HG03457 (cell line): ENCODE measurements around the gene GOLGA6L6.
"Not testable (repeated sequence)": the region's sequence is repeated elsewhere in the genome, so short reads cannot be mapped to it uniquely, and the experiment has no call there.

Source experiments
- ATAC-seq: cut with Tn5 transposase; IDR thresholded peaks from one replicate; pipeline ENCODE4 v1.9.1; 2021; ENCODE audit warnings: moderate number of reproducible peaks; ENCODE audit not compliant: unreplicated experiment

GOLGA6L6 gene, protein sequence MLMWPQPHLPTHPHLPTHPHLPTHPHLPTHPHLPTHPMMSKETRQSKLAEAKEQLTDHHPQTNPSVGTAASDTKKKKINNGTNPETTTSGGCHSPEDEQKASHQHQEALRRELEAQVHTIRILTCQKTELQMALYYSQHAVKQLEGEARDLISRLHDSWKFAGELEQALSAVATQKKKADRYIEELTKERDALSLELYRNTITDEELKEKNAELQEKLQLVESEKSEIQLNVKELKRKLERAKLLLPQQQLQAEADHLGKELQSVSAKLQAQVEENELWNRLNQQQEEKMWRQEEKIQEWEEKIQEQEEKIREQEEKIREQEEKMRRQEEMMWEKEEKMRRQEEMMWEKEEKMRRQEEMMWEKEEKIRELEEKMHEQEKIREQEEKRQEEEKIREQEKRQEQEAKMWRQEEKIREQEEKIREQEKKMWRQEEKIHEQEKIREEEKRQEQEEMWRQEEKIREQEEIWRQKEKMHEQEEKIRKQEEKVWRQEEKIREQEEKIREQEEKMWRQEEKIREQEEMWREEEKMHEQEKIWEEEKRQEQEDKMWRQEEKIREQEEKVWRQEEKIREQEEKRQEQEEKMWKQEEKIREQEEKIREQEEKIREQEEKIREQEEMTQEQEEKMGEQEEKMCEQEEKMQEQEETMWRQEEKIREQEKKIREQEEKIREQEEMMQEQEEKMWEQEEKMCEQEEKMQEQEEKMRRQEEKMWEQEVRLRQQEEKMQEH

DNA sequence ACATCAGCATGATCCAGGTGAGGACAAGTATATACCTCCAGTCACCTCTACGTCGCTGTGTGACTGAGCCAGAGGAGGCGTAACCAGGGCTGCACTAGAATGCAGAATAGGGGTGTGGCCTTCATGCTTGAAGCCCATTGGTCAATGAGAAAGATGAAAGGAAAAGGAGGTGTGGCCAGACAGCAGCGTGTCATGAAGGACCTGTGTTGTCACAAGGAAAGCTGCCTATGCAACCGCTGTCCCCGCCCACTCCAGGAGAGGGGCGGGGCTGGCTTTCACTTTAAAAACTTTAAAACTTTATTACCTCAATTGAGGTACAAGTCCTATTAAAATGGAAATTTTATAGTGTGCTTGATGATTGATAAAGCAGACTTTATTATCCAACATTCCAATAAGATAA is at the start of gene GOLGA6L6:
TSS of gene GOLGA6L6 (minus strand) at position 101 of the 400 bp plus-strand sequence. CDS start at position 10, 91 bp downstream.
- not testable (repeated sequence) for ATAC-seq

DNA sequence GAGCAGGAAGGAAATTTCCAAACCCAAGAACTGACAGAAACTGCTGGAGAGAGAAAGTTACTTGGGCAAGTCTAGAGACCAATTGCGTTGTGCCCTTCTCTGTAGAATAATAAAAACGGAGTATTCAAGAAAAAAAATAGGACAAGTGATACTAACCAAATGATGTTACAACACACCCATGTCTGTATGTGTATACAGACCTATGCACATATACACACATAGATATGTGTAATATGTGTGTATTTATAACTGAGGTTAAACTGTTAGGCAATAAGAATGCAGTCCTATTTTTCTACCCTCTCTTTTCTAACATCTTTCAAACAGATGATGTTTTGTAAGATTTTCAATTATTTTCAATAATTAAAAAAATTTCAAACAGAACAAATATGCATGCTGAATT is 48.5 kb upstream of the GOLGA6L6 start:
- not testable (repeated sequence) for ATAC-seq

DNA sequence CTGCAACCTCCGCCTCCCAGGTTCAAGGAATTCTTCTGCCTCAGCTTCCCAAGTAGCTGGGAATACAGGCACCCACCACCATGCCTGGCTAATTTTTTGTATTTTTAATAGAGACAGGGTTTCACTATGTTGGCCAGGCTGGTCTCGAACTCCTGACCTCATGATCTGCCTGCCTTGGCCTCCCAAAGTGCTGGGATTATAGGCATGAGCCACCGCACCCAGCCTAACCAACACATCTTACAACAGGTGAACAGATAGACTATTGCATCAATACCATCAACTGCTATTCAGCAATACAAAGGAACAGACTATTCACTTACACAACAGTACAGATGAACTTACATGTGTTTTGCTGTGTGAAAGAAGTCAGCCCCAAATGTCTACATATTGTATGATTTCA is 45.2 kb upstream of the GOLGA6L6 start:
- not testable (repeated sequence) for ATAC-seq

DNA sequence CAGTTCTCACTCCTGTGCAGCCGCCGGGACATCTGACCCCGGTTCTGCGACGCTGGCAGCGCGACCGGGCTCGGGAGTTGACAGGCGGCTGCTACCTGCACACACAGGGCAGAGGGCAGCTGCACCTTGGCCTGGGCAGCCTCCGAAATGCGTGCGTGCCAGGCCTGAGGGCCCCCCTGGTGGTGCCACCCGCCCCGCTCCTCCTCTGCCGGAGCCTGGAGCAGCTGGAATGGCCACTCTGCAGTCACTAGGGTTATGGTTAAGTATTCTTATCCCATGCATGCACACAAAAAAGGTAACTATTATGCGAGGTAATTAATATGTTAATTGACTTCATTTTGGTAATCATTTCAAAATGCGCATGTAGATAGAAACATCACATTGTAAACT is 41.1 kb upstream of the GOLGA6L6 start:
- not testable (repeated sequence) for ATAC-seq

DNA sequence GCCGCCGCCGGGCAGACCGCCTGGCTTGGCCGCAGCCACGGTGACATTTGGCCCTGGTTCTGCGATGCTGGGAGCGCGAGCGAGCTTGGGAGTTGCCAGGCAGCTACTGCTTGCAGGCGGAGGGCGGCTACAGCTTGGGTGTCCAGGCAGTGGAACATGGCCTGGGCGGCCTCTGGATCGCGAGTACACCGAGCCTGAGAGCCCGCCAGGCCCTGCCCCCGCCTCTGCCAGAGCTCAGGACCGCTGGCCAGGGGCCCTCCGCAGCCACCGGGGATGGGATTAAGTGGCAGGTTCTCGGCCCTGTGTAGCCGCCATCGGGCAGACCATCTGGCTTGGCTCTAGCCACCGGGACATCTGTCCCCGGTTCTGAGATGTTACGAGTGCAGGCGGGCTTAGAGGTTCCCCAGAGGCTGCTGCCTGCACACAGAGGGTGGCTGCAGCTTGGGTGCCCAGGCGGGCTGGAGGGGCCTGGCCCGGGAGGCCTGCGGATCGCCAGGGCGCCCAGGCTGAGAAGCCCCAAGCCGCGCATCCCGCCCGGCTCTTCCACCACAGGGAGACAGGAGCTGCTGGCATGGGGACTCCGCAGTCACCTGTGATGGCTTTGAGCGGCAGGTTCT is 40.6 kb upstream of the GOLGA6L6 start:
- ATAC-seq: not testable (repeated sequence)

DNA sequence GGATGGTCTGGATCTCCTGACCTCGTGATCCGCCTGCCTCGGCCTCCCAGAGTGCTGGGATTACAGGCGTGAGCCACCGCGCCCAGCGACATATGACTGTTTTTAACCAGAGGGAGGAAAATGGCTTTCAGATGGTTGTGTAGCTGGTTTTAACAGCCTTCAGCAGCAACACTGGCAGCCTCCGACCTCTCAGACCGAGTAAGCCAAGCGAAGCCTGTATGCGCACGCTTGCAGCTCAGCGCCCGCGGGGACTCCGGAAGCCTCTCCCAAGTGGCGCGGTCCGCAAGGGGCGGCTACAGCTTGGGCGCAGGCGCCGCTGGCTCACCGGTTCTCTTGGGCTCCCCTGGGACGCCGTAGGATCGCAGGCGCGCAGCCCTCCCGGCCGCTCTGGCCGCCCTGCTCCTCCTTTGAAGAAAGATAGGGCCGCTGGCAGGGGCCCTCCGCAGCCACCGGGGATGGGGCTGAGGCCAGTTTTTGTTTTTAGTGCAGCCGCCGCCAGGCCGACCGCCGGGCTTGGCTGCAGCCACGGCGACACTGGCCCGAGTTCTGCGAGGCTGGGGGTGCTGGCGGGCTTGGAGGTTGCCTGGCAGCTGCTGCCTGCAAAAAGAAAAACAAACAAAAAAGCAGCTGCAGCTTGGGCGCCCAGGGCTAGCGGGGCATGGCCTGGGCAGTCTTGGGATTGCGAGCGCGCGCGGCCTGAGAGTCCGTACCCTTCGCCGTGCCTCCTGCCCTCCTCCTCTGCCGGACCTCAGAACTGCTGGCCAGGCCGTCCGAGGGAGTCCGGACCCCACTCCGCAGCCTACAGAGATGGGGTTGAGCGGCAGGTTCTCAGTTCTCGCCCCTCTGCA is 39.9 kb upstream of the GOLGA6L6 start:
- not testable (repeated sequence) for ATAC-seq

DNA sequence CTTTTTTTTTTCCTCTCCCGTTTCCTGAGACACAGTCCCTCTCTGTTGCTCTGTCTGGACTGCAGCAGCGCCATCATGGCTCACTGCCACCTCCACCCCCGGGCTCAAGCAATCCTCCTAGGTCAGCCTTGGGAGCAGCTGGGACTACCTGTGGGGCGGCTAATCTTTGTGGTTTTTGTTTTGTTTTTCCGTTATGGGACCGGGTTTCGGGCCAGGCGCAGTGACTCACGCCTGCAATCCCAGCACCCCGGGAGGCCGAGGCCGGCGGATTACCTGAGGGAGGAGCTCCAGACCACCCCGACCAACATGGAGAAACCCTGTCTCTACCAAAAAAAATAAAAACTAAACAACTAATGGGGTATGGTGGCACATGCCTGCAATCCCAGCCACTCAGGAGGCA is 38.1 kb upstream of the GOLGA6L6 start:
- ATAC-seq: not testable (repeated sequence)

DNA sequence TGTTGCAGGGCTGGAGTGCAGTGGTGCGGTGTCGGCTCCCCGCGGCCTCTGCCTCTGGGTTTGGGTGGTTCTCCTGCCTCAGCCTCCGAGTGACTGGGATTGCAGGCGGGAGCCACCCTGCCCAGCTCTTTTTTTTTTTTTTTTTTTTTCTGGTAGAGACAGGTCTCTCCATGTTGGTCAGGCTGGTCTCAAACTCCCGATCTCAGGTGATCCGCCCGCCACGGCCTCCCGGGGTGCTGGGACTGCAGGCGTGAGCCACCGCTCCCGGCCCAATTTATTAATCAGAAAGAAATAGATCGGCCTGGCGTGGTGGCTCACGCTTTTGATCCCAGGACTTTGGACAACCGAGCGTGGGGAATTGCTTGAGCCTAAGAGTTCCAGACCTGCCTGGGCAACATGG is 9.7 kb upstream of the GOLGA6L6 start:
- not testable (repeated sequence) for ATAC-seq

DNA sequence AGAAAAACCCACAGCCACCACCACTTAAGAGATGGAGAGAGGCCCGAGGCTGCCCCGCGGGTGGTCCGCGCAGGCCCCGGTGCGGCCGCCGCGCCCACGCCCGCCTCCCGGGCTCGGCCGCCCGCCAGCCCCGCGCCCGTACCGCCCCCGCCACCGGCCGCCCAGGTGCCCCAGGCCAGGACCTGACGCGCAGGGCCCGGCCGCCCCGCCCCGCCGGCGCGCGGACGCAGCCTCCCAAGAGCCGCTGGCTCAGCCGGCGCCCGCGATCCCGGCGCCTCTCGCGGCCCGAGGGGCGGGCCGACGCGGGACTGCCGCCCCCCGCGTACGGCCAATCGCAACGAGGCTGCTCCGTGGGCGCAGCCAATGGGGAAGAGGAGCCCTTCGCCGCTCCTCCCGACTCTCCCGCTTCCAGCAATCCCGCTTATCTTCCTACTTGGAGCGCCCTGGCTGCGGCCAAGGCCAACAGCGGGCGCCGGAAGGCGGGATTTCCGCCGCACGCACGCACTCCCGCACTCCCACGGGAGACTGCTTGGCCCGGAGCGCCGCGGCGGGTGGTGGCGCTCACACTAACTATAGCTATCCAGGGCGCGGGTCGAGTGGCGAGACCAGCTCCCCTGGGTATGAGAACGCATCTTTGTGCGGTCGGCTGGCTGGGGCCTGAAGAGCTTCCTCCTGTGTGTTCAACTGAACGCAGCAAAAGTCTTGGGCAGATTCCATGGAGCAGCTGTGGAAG is 35.5 kb downstream of the GOLGA6L6 start:
- ATAC-seq: not testable (repeated sequence)

DNA sequence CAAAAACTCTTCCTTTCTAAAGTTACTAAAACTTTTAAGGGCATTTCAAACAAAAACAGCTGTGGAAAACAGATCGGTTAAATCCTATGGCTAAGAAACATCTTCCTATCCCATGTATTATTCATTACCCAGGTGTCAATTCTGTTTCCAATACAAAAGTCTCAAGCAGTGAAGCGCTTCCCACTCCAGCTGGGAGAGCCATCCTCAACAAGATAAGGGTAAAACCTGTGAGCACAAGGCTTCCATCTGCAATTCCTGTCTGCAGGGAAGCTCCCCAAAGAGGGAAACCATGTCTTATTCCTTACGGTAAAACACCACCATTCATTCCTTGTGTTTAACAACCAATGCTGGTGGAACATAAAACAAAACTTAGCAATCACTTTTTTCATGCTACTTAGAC is 38.8 kb downstream of the GOLGA6L6 start:
- ATAC-seq: not testable (repeated sequence)

DNA sequence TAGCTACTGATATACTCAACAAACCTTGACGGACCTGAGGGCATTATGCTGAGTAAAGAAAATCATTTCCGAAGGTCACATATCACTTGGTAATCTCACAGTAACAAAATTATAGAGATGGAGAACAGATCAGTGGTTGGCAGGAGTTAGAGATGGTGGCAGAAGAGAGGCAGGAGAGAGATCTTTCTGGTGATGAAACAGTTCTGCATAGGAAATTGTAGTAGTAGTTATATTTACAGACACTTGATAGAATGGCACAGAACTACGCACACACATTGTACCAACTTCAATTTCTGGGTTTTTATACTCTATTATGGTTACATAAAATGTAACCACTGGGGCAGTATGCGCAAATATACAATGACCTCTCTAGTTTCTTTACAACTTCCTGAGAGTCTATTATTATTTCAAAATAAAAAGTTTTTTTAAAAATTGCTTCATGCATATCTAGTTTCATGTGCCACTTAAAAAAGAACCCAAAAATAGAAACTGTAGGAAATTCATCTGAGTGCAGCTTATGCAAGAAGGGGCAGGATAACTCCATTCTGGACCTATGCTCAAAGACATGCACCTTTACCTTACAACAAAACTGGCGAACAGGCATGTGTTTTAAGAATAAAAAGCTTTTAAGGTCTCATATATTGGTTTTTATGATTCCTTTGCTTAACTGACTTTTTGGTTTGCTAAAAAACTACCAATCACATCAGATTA is 39.9 kb downstream of the GOLGA6L6 start:
- ATAC-seq: not testable (repeated sequence)

DNA sequence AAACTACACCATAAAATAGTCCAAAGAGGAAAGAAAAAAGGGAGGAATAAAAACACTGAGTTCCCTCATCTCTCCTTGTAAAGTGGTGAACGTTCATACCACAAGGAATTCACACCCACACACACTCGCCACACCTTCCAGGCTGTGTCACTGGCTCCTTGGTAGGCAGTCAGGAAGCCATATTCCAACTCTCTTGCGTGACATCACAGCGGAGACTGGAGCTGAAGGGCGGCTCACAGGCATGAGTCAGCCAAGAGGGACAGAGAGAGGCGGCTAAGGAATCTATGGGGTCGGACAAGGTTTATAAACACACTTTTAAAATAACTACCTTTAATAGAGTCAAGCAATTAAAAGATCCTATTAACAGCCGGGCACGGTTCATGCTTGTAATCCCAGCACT is 43.8 kb downstream of the GOLGA6L6 start:
- not testable (repeated sequence) for ATAC-seq

DNA sequence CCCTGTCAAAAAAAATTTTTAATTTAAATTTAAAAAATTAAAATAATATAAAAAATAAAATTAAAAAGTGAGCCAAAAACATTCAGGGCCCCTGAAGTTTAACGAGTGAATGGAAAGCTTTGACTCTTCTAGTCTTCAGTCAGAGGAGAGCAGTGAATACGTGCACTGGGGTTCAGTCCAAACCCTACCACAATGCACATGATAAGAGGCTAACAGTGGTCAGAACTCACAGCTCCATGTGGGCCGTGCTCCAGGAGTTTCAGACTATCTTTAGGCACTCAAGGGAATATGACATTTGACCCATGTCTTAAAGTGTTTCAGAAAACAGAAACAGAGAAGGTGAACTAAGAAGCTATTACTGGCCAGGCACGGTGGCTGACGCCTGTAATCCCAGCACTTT is 48.6 kb downstream of the GOLGA6L6 start:
- not testable (repeated sequence) for ATAC-seq

DNA sequence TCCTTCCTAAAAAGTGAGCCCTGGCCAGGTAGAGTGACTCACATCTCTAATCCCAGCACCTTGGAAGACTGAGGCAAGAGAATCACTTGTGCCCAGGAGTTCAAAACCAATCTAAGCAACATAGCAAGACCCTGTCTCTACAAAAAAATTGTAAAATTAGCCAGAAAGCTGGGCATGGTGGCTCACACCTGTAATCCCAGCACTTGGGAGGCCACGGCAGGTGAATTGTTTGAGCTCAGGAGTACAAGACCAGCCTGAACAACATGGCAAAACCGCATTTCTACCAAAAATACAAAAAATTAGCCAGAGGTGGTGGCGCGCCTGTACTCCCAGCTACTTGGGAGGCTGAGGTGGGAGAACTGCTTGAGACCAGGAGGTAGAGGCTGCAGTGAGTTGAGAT is 49.0 kb downstream of the GOLGA6L6 start:
- ATAC-seq: not testable (repeated sequence)

DNA sequence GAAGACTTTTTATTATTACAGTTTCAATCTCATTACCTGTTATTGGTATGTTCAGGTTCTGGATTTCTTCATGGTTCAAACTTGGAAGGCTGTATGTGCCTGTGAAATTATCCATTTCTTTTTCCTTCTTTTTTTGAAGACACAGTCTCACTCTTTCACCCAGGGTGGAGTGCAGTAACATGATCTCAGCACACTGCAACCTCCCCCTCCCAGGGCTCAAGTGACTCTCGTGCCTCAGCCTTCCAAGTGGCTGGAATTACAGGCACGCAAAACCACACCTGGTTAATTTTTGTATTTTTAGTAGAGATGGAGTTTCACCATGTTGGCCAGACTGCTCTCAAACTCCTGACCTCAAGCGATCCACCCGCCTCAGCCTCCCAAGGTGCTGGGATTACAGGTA is 52.3 kb downstream of the GOLGA6L6 start:
- ATAC-seq: not testable (repeated sequence)
